GM19452 (cell line): ENCODE results near the gene MARK4.
"Not testable (repeated sequence)": the region's sequence is repeated elsewhere in the genome, so short reads cannot be mapped to it uniquely, and the experiment has no call there.

Experiments
- ATAC-seq: cut with Tn5 transposase; IDR thresholded peaks from one replicate; pipeline ENCODE4 v1.9.1; 2021; ENCODE audit not compliant: unreplicated experiment

The MARK4 gene

GRCh38 chr19:45304141-45304926 is 53.3 kb downstream of the MARK4 start:
- no peak for ATAC-seq

GRCh38 chr19:45305007-45305406 is 53.9 kb downstream of the MARK4 start:
- ATAC-seq: no peak

GRCh38 chr19:45305421-45305820 is 54.4 kb downstream of the MARK4 start:
- ATAC-seq: no peak

GRCh38 chr19:45306040-45306439 is 55.0 kb downstream of the MARK4 start:
- no peak for ATAC-seq

- no peak for ATAC-seq
Measured at GRCh38 chr19:45306518-45307027, 55.5 kb downstream of the MARK4 start.

- no peak for ATAC-seq
Measured at GRCh38 chr19:45307361-45307760, 56.3 kb downstream of the MARK4 start.

GRCh38 chr19:45309322-45309721 is 58.3 kb downstream of the MARK4 start:
- not testable (repeated sequence) for ATAC-seq

- no peak for ATAC-seq
Measured at GRCh38 chr19:45311621-45312020, 60.5 kb downstream of the MARK4 start.

GRCh38 chr19:45312285-45312684 is 61.2 kb downstream of the MARK4 start:
- not testable (repeated sequence) for ATAC-seq

- ATAC-seq: no peak
Measured at GRCh38 chr19:45314708-45315245, 63.7 kb downstream of the MARK4 start.

- ATAC-seq: no peak
Measured at GRCh38 chr19:45315304-45315703, 64.2 kb downstream of the MARK4 start.

- ATAC-seq: no peak
Measured at GRCh38 chr19:45320997-45321775, 70.1 kb downstream of the MARK4 start.

GRCh38 chr19:45321848-45322247 is 70.8 kb downstream of the MARK4 start:
- no peak for ATAC-seq

- no peak for ATAC-seq
Measured at GRCh38 chr19:45322311-45322710, 71.2 kb downstream of the MARK4 start.

- ATAC-seq: no peak
Measured at GRCh38 chr19:45322744-45323281, 71.7 kb downstream of the MARK4 start, which contains the start of gene CKM. Gene CKM (minus strand): TSS chr19:45322875. CDS start chr19:45319713, 3,162 bp downstream.

- no peak for ATAC-seq
Measured at GRCh38 chr19:45323671-45324081, 72.6 kb downstream of the MARK4 start.

GRCh38 chr19:45324349-45324907 is 73.4 kb downstream of the MARK4 start:
- no peak for ATAC-seq

- no peak for ATAC-seq
Measured at GRCh38 chr19:45327404-45328143, 76.5 kb downstream of the MARK4 start.

- ATAC-seq: no peak
Measured at GRCh38 chr19:45331411-45331810, 80.3 kb downstream of the MARK4 start.

GRCh38 chr19:45333609-45334303 is 82.7 kb downstream of the MARK4 start:
- ATAC-seq: no peak
